ENCODE data around the gene FAM98B.

FAM98B gene

DNA sequence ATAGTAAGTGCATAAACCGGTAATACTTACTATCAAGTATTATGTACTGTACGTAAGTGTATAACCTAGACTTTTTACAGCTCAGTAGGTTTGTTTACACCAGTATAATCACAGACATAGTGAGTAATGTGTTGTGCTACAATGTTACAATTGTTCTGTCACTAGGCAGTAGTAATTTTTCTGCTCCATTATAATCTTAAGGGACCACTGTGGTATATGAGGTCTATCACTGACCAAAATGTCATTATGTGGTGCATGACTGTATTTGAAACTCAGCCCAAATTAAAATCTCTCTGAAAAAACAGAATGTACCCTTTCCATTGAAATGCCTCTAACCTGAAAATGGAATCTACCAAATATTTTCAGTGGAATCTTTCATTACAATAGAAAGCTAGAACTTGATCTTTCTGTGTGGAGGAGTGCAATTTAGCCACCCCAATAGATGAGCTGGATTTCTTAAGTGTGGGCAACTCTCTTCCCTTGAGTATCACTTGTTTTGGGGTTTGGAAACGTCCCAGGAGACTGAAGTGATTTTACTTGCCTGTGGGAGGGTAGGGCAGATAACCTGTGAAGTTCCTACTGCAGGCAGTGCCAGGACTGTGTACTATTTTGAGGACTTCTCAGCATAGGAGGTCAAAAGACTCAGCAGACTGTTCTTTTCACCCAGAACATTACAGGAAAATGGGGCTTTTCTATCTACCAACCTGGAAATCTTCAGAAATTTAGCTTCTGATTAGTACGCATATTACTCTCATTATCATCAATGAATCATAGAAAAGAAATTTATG is 50.9 kb downstream of the FAM98B start:
- Histone ChIP-seq H3K4me3 (ENCODE audit: low read depth, low read length) (no peak overlapping the region), H3K27ac (ENCODE audit: extremely low read depth, low read depth, low read length) (no peak overlapping the region), H3K36me3 (ENCODE audit: control insufficient read depth in 2 of 2, insufficient read depth in 1 of 2, low read length in 2 of 2) (peaks cover 0 to 17% of the 10 kb centered on the region in 2 experiments; a peak in 2 of 3 replicates), H3K4me1 (ENCODE audit: control insufficient read depth, insufficient read depth, low read length) (no peaks in the 10 kb centered on the region), H3K9me3 (ENCODE audit: control insufficient read depth, insufficient read depth, low read depth, low read length) (no peaks in the 10 kb centered on the region)
- ChIA-PET CTCF (interaction anchor here (0.6 kb wide), 1 partner anchor 260 kb away, joined by 3 read pairs; no protein-coding TSS in a partner anchor), POLR2A (no interaction called here)
- TF ChIP-seq ZNF140 (tag by site-specific recombination; IDR thresholded peaks at IDR 0.05) = no peak
- TF ChIP-seq ZNF248 (tag by site-specific recombination; IDR thresholded peaks at IDR 0.05) = no peak
- no peak for TF ChIP-seq SP3 (tag by site-specific recombination; IDR thresholded peaks at IDR 0.05)
- no peak for TF ChIP-seq ZNF623 (tag by site-specific recombination; IDR thresholded peaks at IDR 0.05)
- TF ChIP-seq ZNF221 (tag by site-specific recombination; IDR thresholded peaks at IDR 0.05; ENCODE audit: borderline replicate concordance) = no peak
- no peak for TF ChIP-seq ZNF266 (tag by site-specific recombination; IDR thresholded peaks at IDR 0.05; ENCODE audit: low read depth)
- no peak for TF ChIP-seq ZNF529 (tag by site-specific recombination; IDR thresholded peaks at IDR 0.05; ENCODE audit: insufficient replicate concordance)
- no peak for TF ChIP-seq ZNF184 (tag by site-specific recombination; IDR thresholded peaks at IDR 0.05)
- TF ChIP-seq ZNF37A (tag by site-specific recombination; IDR thresholded peaks at IDR 0.05) = no peak
- no peak for TF ChIP-seq OVOL3 (tag by site-specific recombination; IDR thresholded peaks at IDR 0.05)
- TF ChIP-seq ZNF26 (tag by site-specific recombination; IDR thresholded peaks at IDR 0.05) = no peak
- no peak for TF ChIP-seq ZNF311 (tag by site-specific recombination; IDR thresholded peaks at IDR 0.05; ENCODE audit: borderline replicate concordance)
- no peak for TF ChIP-seq ZBTB17 (tag by site-specific recombination; IDR thresholded peaks at IDR 0.05)

DNA sequence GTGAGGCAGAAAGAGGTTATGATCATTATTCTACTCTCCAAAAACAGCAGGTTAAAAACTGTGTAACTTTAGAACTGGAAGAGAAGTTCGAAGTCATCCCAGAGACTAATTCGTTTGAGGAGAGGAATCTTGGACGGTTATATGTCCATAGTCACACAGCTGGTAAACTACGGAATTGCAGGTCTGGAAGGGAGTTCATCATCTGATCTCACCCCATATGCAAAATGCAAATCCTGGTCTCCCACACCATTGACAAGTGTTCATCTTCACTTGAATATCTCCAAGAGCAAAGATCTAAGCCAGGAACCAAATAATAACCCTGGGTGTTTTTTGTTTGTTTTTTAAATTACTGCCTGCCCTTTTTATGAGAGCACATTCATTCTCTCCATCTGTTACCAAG is 53.1 kb downstream of the FAM98B start:
- no peak overlapping the region for H3K27ac ChIP-seq (ENCODE audit: extremely low read depth, low read depth, low read length)
- POLR2A ChIA-PET = no interaction called here

More for the DNA sequence above, 53.1 kb downstream of the FAM98B start:
- no peaks in the 10 kb centered on the region for H3K4me1 ChIP-seq (ENCODE audit: control insufficient read depth, insufficient read depth, low read length)
- no peak for TF ChIP-seq ZNF423 (tag by site-specific recombination; IDR thresholded peaks at IDR 0.05)
- TF ChIP-seq ZNF404 (tag by site-specific recombination; IDR thresholded peaks at IDR 0.05) = no peak
- TF ChIP-seq, protein P1, sequence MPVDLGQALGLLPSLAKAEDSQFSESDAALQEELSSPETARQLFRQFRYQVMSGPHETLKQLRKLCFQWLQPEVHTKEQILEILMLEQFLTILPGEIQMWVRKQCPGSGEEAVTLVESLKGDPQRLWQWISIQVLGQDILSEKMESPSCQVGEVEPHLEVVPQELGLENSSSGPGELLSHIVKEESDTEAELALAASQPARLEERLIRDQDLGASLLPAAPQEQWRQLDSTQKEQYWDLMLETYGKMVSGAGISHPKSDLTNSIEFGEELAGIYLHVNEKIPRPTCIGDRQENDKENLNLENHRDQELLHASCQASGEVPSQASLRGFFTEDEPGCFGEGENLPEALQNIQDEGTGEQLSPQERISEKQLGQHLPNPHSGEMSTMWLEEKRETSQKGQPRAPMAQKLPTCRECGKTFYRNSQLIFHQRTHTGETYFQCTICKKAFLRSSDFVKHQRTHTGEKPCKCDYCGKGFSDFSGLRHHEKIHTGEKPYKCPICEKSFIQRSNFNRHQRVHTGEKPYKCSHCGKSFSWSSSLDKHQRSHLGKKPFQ (tag by site-specific recombination; IDR thresholded peaks at IDR 0.05) = no peak
- no peak for TF ChIP-seq ZNF658 (tag by site-specific recombination; IDR thresholded peaks at IDR 0.05)
- TF ChIP-seq ZFP41 (tag by site-specific recombination; IDR thresholded peaks at IDR 0.05; ENCODE audit: borderline replicate concordance) = no peak
- no peak for TF ChIP-seq FEZF1 (tag by site-specific recombination; IDR thresholded peaks at IDR 0.05)
- TF ChIP-seq ZSCAN23 (tag by site-specific recombination; IDR thresholded peaks at IDR 0.05) = no peak
- no peak for TF ChIP-seq ZNF146 (tag by site-specific recombination; IDR thresholded peaks at IDR 0.05)
- TF ChIP-seq ZXDB (tag by site-specific recombination; IDR thresholded peaks at IDR 0.05) = no peak
- TF ChIP-seq, protein P2, sequence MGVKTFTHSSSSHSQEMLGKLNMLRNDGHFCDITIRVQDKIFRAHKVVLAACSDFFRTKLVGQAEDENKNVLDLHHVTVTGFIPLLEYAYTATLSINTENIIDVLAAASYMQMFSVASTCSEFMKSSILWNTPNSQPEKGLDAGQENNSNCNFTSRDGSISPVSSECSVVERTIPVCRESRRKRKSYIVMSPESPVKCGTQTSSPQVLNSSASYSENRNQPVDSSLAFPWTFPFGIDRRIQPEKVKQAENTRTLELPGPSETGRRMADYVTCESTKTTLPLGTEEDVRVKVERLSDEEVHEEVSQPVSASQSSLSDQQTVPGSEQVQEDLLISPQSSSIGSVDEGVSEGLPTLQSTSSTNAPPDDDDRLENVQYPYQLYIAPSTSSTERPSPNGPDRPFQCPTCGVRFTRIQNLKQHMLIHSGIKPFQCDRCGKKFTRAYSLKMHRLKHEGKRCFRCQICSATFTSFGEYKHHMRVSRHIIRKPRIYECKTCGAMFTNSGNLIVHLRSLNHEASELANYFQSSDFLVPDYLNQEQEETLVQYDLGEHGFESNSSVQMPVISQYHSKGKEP (tag by site-specific recombination; IDR thresholded peaks at IDR 0.05) = no peak
- no peak for TF ChIP-seq ZNF701 (tag by site-specific recombination; IDR thresholded peaks at IDR 0.05)
- TF ChIP-seq ZNF302 (tag by site-specific recombination; IDR thresholded peaks at IDR 0.05; ENCODE audit: low read depth) = no peak
- no peak for TF ChIP-seq GLI4 (tag by site-specific recombination; IDR thresholded peaks at IDR 0.05)
- no peak for TF ChIP-seq ZBTB21 (tag by site-specific recombination; IDR thresholded peaks at IDR 0.05)
- peaks cover 0 to 13% of the 10 kb centered on the region in 2 experiments; a peak in 2 of 3 replicates for H3K36me3 ChIP-seq (ENCODE audit: control insufficient read depth in 2 of 2, insufficient read depth in 1 of 2, low read length in 2 of 2)
- H3K4me3 ChIP-seq (ENCODE audit: low read depth, low read length) = no peak overlapping the region
- no peaks in the 10 kb centered on the region for H3K9me3 ChIP-seq (ENCODE audit: control insufficient read depth, insufficient read depth, low read depth, low read length)
- CTCF ChIA-PET = no interaction called here
